SW 1271 (cell line): ENCODE measurements around the gene CAND2.
A peak's percentile ranks its signal among the peaks of the same experiment; 100 is the strongest.

ENCODE experiments used
- DNase-seq, 2 experiments: peaks; one replicate each; lab custom pipeline; 2025; lab: John Stamatoyannopoulos, UW

The CAND2 gene

GRCh38 chr3:12807601-12808359 is 11.3 kb downstream of the CAND2 start:
- DNase-seq, result no peak

- no peak for DNase-seq
Measured at GRCh38 chr3:12808587-12808986, 12.1 kb downstream of the CAND2 start.

GRCh38 chr3:12809001-12809400 is 12.5 kb downstream of the CAND2 start:
- no peak for DNase-seq

GRCh38 chr3:12809435-12809834 is 13.0 kb downstream of the CAND2 start:
- no peak for DNase-seq

GRCh38 chr3:12810013-12810780 is 13.7 kb downstream of the CAND2 start:
- DNase-seq, result peak; percentile 80 to 86

- no peak for DNase-seq
Measured at GRCh38 chr3:12810961-12811360, 14.5 kb downstream of the CAND2 start.

- no peak for DNase-seq
Measured at GRCh38 chr3:12812812-12813211, 16.3 kb downstream of the CAND2 start.

- no peak for DNase-seq
Measured at GRCh38 chr3:12813967-12814366, 17.5 kb downstream of the CAND2 start.

- no peak for DNase-seq
Measured at GRCh38 chr3:12815078-12815477, 18.6 kb downstream of the CAND2 start.

- DNase-seq, result no peak
Measured at GRCh38 chr3:12815719-12816118, 19.2 kb downstream of the CAND2 start.

- DNase-seq, result no peak
Measured at GRCh38 chr3:12816521-12817342, 20.3 kb downstream of the CAND2 start.

- no peak for DNase-seq
Measured at GRCh38 chr3:12817343-12817710, 20.8 kb downstream of the CAND2 start.

- no peak for DNase-seq
Measured at GRCh38 chr3:12818273-12818672, 21.8 kb downstream of the CAND2 start.

GRCh38 chr3:12818773-12819172 is 22.3 kb downstream of the CAND2 start:
- DNase-seq, result no peak

- peak in 1 of 2 experiments; percentile 66 for DNase-seq
Measured at GRCh38 chr3:12822725-12823373, 26.4 kb downstream of the CAND2 start.

GRCh38 chr3:12824299-12824698 is 27.8 kb downstream of the CAND2 start:
- DNase-seq, result no peak

GRCh38 chr3:12825156-12825555 is 28.7 kb downstream of the CAND2 start:
- no peak for DNase-seq

GRCh38 chr3:12828751-12829150 is 32.3 kb downstream of the CAND2 start:
- no peak for DNase-seq

- no peak for DNase-seq
Measured at GRCh38 chr3:12829404-12829803, 32.9 kb downstream of the CAND2 start.

- DNase-seq, result no peak
Measured at GRCh38 chr3:12829886-12830784, 33.7 kb downstream of the CAND2 start.

- DNase-seq, result no peak
Measured at GRCh38 chr3:12830785-12831156, 34.3 kb downstream of the CAND2 start.
